SK-N-SH (cell line): Measurements from ENCODE around the gene RAB8A. TPM values are rescaled to one million over a fixed set of nuclear protein-coding genes. Genes with fewer than 3 reads are reported as not detected.
A peak's percentile ranks its signal among the peaks of the same experiment; 100 is the strongest.

Experiments used
- CTCF ChIA-PET: fragments of 300-600, 350-600 bp; formaldehyde crosslinking; extraction: SDS; loops from one replicate; lab custom pipeline; 2021; lab: Yijun Ruan, JAX
- POLR2A ChIA-PET: fragments of 350-600 bp; sonication (Branson Sonifier 250); formaldehyde crosslinking; extraction: SDS; loops from one replicate; lab custom pipeline; 2020; ENCODE audit warnings: antibody characterized with exemption, inconsistent platforms; lab: Yijun Ruan, JAX
- DNase-seq: peaks from one replicate; pipeline ENCODE4 v3.0.0; 2012
- H2AFZ ChIP-seq: fragments of 200-600 bp; sonication (generic); 2 replicates; pipeline ENCODE4 v1.8.1; 2016; ENCODE audit warnings: antibody characterized with exemption, mild to moderate bottlenecking, low read depth
- H3F3A ChIP-seq: fragments of 200-600 bp; sonication (generic); replicated peaks from 2 replicates; pipeline ENCODE3; 2016; ENCODE audit warnings: antibody characterized with exemption, mild to moderate bottlenecking; ENCODE audit not compliant: insufficient read depth
- H3K27ac ChIP-seq, 2 experiments: fragments of 200-500 bp in 1 of 2; fragments of 200-600 bp in 1 of 2; sonication (Bioruptor generic) in 1 of 2; sonication (generic), shearing (Covaris generic) in 1 of 2; 2 replicates each; pipeline versions ENCODE4 v1.5.1 to v1.6.1; 2014 to 2016; ENCODE audit warnings: low read depth in 2 of 2, inconsistent platforms in 1 of 2, low read length in 1 of 2, mild to moderate bottlenecking in 1 of 2, mixed read lengths in 1 of 2
- H3K27me3 ChIP-seq: fragments of 200-600 bp; sonication (generic), shearing (Covaris generic); 2 replicates; pipeline ENCODE4 v1.6.1; 2016; ENCODE audit warnings: mixed run types; ENCODE audit not compliant: insufficient read depth
- H3K36me3 ChIP-seq, 2 experiments: fragments of 200-500 bp in 1 of 2; fragments of 200-600 bp in 1 of 2; sonication (Bioruptor generic) in 1 of 2; sonication (generic) in 1 of 2; replicated peaks in 1 of 2; 2 replicates each; pipeline versions ENCODE3 to v1.5.1; 2014 to 2016; ENCODE audit warnings: low read length in 1 of 2, mild to moderate bottlenecking in 1 of 2; ENCODE audit not compliant: insufficient read depth in 2 of 2, control insufficient read depth in 1 of 2
- H3K4me1 ChIP-seq, 2 experiments: fragments of 200-500 bp in 1 of 2; fragments of 200-600 bp in 1 of 2; sonication (Bioruptor generic) in 1 of 2; sonication (generic), shearing (Covaris generic) in 1 of 2; 2 replicates each; pipeline versions ENCODE4 v1.5.1 to v1.6.1; 2014 to 2016; ENCODE audit warnings: low read depth in 1 of 2, low read length in 1 of 2, mixed run types in 1 of 2; ENCODE audit not compliant: insufficient read depth in 2 of 2, control insufficient read depth in 1 of 2
- H3K4me2 ChIP-seq: fragments of 200-600 bp; sonication (generic), shearing (Covaris generic); 2 replicates; pipeline ENCODE4 v1.6.1; 2017; ENCODE audit warnings: mixed run types
- H3K4me3 ChIP-seq, 2 experiments: fragments of 200-500 bp in 1 of 2; fragments of 200-600 bp in 1 of 2; sonication (Bioruptor generic) in 1 of 2; sonication (generic), shearing (Covaris generic) in 1 of 2; 2 replicates each; pipeline versions ENCODE4 v1.5.1 to v1.8.1; 2014 to 2016; ENCODE audit warnings: low read depth in 2 of 2, inconsistent platforms in 1 of 2, low read length in 1 of 2, mild to moderate bottlenecking in 1 of 2, mixed read lengths in 1 of 2, moderate library complexity in 1 of 2
- H3K79me2 ChIP-seq: fragments of 200-600 bp; sonication (generic); 2 replicates; pipeline ENCODE4 v1.8.1; 2017; ENCODE audit warnings: mild to moderate bottlenecking; ENCODE audit not compliant: insufficient read depth
- H3K9ac ChIP-seq: fragments of 200-600 bp; sonication (generic); 2 replicates; pipeline ENCODE4 v1.6.1; 2017; ENCODE audit warnings: mixed run types
- H3K9me2 ChIP-seq: fragments of 200-600 bp; sonication (generic); 2 replicates; pipeline ENCODE4 v1.6.1; 2017; ENCODE audit warnings: mixed run types
- H3K9me3 ChIP-seq: fragments of 200-600 bp; sonication (generic); 2 replicates; pipeline ENCODE4 v1.6.1; 2017; ENCODE audit warnings: mixed run types, mild to moderate bottlenecking, moderate library complexity
- H4K20me1 ChIP-seq: fragments of 200-600 bp; sonication (generic); 2 replicates; pipeline ENCODE4 v1.6.1; 2017; ENCODE audit warnings: mild to moderate bottlenecking, mixed run types; ENCODE audit not compliant: insufficient read depth
- CHD2 ChIP-seq: fragments of 150-350 bp; IDR thresholded peaks from 2 replicates; pipeline ENCODE4 v1.6.1; 2018; ENCODE audit warnings: low read length; ENCODE audit not compliant: partially characterized antibody
- ELF1 ChIP-seq: IDR thresholded peaks from 2 replicates; pipeline ENCODE4 v1.4.0; 2012
- EZH2phosphoT487 ChIP-seq: fragments of 200-600 bp; sonication (generic); IDR thresholded peaks from 2 replicates; pipeline ENCODE4 v1.6.1; 2017; ENCODE audit warnings: low read depth, mixed run types, mild to moderate bottlenecking, antibody characterized with exemption, moderate library complexity, borderline replicate concordance
- FOSL2 ChIP-seq: IDR thresholded peaks from 2 replicates; pipeline ENCODE4 v1.4.0; 2012; ENCODE audit warnings: low read depth, mild to moderate bottlenecking, moderate library complexity, borderline replicate concordance
- RXRA ChIP-seq: IDR thresholded peaks from 2 replicates; pipeline ENCODE4 v1.4.0; 2012; ENCODE audit warnings: low read depth, mild to moderate bottlenecking, borderline replicate concordance
- SIN3A ChIP-seq: IDR thresholded peaks from 2 replicates; pipeline ENCODE4 v1.6.1; 2012; ENCODE audit warnings: low read depth, mild to moderate bottlenecking, low read length, moderate library complexity, borderline replicate concordance
- TEAD4 ChIP-seq: IDR thresholded peaks from 2 replicates; pipeline ENCODE4 v1.4.0; 2012; ENCODE audit warnings: mild to moderate bottlenecking, borderline replicate concordance; ENCODE audit not compliant: insufficient read depth
- WGBS: methylation state at CpG from one replicate; pipeline ENCODE4 v1.1.6; 2017; ENCODE audit warnings: low lambda C conversion rate; 5-methylcytosine and 5-hydroxymethylcytosine counted together
- polyA plus RNA-seq, 3 experiments: library from polyadenylated mRNA; depleted of rRNA; stranded (reverse); fragments of >200 nt; gene quantifications; 2 replicates each; pipeline ENCODE4 v1.2.3, GENCODE V29; 2012
- TF ChIP-seq, protein P1 (sequence below): IDR thresholded peaks from 2 replicates; pipeline ENCODE4 v1.4.0; 2012; ENCODE audit warnings: low read depth, borderline replicate concordance
- TF ChIP-seq, protein P2 (sequence below): IDR thresholded peaks from 2 replicates; pipeline ENCODE4 v1.4.0; 2012; ENCODE audit warnings: low read depth, borderline replicate concordance
- TF ChIP-seq, protein P3 (sequence below): fragments of 200-600 bp; sonication (generic); IDR thresholded peaks from 2 replicates; pipeline ENCODE4 v1.6.1; 2017; ENCODE audit warnings: antibody characterized with exemption, mild to moderate bottlenecking, moderate library complexity
- TF ChIP-seq, protein P4 (sequence below): IDR thresholded peaks from 2 replicates; pipeline ENCODE4 v1.4.0; 2012; ENCODE audit warnings: low read depth

Gene RAB8A
- polyA plus RNA-seq, 1 of the 3 experiments (the other 2 are of a cell fraction), result 55.2 TPM

DNA sequence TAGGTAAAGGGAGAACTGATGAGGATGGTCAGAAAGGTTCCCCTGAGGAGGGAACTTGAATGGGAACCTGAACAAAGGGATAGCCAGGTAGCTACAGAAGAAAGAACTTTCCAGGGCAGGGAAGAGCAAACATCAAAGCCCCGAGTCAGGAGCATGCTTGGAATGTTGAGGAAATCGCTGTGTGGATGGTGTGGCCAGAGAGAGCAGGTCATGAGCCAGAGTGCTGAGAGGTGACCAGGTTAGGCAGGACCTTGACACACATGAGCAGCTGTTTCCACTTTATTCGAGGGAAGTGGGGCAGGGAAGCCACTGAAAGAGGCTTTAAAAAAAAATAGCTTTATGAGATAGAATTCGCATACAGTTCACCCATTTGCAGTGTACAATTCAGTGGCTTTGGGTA lies 4.4 kb downstream of the RAB8A start:
- H3K4me2 ChIP-seq, result no peak overlapping the region
- peaks cover 9 to 10% of the 10 kb centered on the region in 2 experiments for H3K4me1 ChIP-seq
- no peaks in the 10 kb centered on the region for H3K9me2 ChIP-seq
- no peaks in the 10 kb centered on the region for H3K9me3 ChIP-seq
- H3K36me3 ChIP-seq, result peaks cover 14 to 29% of the 10 kb centered on the region in 2 experiments
- no peaks in the 10 kb centered on the region for H3F3A ChIP-seq
- TF ChIP-seq, protein P1, sequence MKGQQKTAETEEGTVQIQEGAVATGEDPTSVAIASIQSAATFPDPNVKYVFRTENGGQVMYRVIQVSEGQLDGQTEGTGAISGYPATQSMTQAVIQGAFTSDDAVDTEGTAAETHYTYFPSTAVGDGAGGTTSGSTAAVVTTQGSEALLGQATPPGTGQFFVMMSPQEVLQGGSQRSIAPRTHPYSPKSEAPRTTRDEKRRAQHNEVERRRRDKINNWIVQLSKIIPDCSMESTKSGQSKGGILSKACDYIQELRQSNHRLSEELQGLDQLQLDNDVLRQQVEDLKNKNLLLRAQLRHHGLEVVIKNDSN, result no peak
- TF ChIP-seq ELF1, result no peak
- no peak for TF ChIP-seq EZH2phosphoT487
- no peak for TF ChIP-seq SIN3A
- TF ChIP-seq CHD2, result no peak
- TF ChIP-seq TEAD4, result no peak
- TF ChIP-seq, protein P2, sequence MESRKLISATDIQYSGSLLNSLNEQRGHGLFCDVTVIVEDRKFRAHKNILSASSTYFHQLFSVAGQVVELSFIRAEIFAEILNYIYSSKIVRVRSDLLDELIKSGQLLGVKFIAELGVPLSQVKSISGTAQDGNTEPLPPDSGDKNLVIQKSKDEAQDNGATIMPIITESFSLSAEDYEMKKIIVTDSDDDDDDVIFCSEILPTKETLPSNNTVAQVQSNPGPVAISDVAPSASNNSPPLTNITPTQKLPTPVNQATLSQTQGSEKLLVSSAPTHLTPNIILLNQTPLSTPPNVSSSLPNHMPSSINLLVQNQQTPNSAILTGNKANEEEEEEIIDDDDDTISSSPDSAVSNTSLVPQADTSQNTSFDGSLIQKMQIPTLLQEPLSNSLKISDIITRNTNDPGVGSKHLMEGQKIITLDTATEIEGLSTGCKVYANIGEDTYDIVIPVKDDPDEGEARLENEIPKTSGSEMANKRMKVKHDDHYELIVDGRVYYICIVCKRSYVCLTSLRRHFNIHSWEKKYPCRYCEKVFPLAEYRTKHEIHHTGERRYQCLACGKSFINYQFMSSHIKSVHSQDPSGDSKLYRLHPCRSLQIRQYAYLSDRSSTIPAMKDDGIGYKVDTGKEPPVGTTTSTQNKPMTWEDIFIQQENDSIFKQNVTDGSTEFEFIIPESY, result no peak
- TF ChIP-seq, protein P3, sequence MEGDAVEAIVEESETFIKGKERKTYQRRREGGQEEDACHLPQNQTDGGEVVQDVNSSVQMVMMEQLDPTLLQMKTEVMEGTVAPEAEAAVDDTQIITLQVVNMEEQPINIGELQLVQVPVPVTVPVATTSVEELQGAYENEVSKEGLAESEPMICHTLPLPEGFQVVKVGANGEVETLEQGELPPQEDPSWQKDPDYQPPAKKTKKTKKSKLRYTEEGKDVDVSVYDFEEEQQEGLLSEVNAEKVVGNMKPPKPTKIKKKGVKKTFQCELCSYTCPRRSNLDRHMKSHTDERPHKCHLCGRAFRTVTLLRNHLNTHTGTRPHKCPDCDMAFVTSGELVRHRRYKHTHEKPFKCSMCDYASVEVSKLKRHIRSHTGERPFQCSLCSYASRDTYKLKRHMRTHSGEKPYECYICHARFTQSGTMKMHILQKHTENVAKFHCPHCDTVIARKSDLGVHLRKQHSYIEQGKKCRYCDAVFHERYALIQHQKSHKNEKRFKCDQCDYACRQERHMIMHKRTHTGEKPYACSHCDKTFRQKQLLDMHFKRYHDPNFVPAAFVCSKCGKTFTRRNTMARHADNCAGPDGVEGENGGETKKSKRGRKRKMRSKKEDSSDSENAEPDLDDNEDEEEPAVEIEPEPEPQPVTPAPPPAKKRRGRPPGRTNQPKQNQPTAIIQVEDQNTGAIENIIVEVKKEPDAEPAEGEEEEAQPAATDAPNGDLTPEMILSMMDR, result no peak
- TF ChIP-seq, protein P4, sequence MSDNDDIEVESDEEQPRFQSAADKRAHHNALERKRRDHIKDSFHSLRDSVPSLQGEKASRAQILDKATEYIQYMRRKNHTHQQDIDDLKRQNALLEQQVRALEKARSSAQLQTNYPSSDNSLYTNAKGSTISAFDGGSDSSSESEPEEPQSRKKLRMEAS, result no peak
- no peak for TF ChIP-seq RXRA
- H3K27ac ChIP-seq, result no peak overlapping the region
- peaks cover 57% of the 10 kb centered on the region for H3K79me2 ChIP-seq
- peaks cover 10% of the 10 kb centered on the region; the same call in 1 of the 2 replicates for H4K20me1 ChIP-seq
- no peak overlapping the region for H2AFZ ChIP-seq
- no peak overlapping the region for H3K9ac ChIP-seq
- ChIA-PET CTCF (interaction anchor here (0.7 kb wide), 1 partner anchor 70 kb away, joined by 3 read pairs; no protein-coding TSS in a partner anchor), POLR2A (no interaction called here)
- no peaks in the 10 kb centered on the region for H3K27me3 ChIP-seq
- 77% methylated on average over 4 of the region's 4 CpGs for WGBS
- no peak overlapping the region for H3K4me3 ChIP-seq
- no peak for DNase-seq

DNA sequence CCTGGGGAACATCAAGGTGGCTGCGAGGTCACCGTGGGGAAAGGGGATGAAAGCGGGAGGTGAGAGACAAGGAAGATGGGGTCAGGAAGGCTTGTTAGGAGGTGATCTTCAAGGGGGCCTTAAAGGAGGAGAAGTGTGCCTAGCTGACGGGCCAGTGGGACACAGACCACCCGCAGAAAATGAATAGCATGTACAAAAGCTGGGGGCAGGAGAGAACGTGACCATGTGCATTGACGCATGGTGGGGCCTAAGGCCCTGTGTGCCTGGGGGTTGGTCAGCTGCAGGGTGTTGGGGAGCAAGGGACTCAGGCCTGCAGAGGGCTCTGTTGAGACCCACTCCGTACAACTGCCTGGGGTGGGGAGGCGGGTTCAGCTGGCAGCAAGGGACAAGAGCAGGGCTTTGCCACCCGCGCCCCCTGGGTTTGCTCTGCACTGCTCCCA lies 5.9 kb downstream of the RAB8A start:
- Histone ChIP-seq H3F3A (no peaks in the 10 kb centered on the region), H3K9ac (no peak overlapping the region), H3K27me3 (no peaks in the 10 kb centered on the region), H3K79me2 (peaks cover 48% of the 10 kb centered on the region), H3K4me3 (no peak overlapping the region), H2AFZ (no peak overlapping the region), H3K9me2 (no peaks in the 10 kb centered on the region), H3K4me2 (no peak overlapping the region), H3K27ac (no peak overlapping the region), H4K20me1 (peaks cover 10% of the 10 kb centered on the region; the same call in 1 of the 2 replicates), H3K36me3 (peaks cover 29 to 35% of the 10 kb centered on the region in 2 experiments), H3K4me1 (peaks cover 5 to 9% of the 10 kb centered on the region in 2 experiments; a peak in 3 of 4 replicates), H3K9me3 (no peaks in the 10 kb centered on the region)
- ChIA-PET CTCF (interaction anchor here (1.0 to 1.6 kb wide), 3 partner anchors 9 to 41 kb away, joined by 3 to 5 read pairs (median 4); partner anchors contain the start of gene TPM4), POLR2A (no interaction called here)
- no peak for DNase-seq
- 92% methylated on average over 7 of the region's 11 CpGs for WGBS
- no peak for TF ChIP-seq FOSL2
- TF ChIP-seq, protein P3, result peak; percentile 13; the same call in 1 of the 2 replicates
